Stimulated activated naive CD4-positive, alpha-beta T cell (primary cell): ENCODE results near the gene PARD3.
"Not testable (repeated sequence)": the region's sequence is repeated elsewhere in the genome, so short reads cannot be mapped to it uniquely, and the experiment has no call there.

Experiments used
- DNase-seq, 6 experiments: peaks; one replicate each; lab custom pipeline; 2025; lab: John Stamatoyannopoulos, UW

The PARD3 gene

DNA sequence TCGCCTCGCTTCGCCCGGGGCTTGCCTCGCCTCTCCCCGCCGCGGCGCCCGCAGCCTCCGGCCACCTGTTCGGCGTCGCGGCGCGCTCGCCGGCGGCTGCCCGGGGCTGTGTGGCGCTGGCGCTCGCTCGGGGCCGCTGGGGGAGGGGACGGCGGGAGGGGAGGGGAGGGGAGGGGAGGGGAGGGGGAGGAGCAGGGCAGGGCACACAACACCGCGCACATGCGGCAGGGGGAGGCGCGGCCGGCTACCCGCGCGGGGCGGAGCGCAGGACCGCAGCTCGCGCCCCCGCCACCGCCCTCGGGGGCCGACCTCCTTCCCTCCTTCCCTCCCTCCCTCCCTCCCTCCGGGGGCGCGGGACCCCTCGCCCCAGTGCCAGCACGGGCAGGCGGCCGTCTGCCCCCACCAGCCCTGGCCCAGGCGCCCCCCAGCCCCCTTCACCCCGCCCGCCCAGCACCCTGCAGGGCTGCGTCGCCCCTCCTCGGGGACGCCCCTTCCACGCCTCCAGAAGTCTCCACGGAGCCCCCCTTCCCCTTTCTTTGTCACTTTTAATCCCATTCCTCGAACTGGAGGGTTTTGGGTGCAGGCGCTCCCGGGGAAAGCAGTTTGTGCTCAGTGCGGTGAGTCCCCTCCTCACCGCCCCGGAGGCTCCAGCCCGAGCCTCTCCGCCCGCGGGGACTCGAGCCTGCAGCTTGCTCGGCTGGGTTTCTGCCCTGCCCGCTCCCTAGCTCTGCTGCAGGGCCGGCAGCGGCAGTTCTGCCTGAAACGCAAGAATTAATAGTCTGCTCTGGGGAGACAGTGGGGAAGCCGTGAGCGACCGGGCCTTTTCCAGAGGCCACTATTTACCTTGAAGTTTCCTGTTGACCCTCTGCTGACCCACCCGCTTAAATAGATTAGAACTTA is at the start of gene PARD3:
TSS of gene PARD3 (minus strand) at position 112 of the 900 bp plus-strand sequence. CDS start 301 bp downstream, outside the sequence.
- DNase-seq: no peak

DNA sequence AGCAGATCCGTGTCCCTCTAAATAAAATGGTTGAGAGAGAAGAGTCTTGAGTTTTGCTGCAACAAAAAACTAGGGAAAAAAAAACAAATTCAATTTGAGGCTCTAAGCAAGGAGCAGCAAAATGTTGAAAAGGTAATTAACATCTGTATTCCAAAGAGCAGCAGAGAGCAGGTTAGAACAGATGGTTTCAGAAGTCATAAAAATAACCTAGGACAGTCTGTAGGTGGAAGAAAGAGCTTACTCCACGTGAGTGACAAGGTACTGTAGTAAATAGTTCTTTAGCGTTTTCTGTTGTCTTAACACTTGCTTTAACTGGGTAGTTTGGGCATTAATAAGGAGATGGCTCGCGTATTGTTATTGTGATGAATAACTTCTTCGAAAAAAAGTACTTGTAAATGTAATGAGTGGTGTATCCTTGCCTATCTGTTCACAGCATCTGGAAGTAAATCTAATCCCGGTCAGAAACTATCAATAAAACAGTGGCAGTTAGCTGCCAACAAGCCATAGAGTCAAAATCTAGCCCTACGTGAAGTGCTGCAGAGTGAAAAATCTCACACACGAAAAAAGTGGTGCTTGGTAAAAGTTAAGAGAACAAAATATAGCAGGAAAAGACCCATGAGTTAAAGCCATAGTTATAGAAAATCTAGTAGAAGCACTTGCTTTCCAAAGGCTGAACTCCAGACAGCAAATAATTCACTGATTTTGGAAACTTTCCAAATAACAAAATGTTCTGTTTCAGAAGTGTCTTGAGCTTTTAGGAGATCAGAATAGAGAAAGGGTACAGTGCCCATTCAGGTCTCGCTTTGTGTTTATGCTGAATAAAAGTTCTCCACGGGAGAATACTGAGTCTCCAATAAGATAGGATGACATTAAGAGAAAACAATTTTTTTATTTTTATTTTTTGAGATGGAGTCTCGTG is 49.3 kb upstream of the PARD3 start:
- no peak for DNase-seq

- DNase-seq: no peak
Measured at GRCh38 chr10:34862892-34863291, 47.8 kb upstream of the PARD3 start.

GRCh38 chr10:34861293-34862021 is 46.4 kb upstream of the PARD3 start:
- no peak for DNase-seq

DNA sequence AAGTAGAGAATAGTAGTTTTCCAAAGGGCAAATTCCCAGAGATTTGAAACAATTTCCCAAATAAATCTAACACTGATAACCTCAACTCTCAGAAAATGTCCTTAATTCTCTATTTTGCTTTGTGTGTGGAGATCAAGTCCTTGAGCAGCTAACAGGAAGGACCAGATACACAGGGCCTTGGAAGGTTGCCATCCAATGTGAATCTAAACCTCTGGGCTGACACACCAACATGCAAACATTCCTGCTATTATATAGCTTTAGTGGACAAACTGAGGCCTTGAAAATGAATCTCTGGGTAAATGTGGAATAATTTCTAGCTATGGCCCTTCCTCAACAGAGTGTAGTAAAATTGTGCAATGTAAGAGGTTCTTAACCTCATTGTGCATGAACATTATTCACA is 44.1 kb upstream of the PARD3 start:
- no peak for DNase-seq

DNA sequence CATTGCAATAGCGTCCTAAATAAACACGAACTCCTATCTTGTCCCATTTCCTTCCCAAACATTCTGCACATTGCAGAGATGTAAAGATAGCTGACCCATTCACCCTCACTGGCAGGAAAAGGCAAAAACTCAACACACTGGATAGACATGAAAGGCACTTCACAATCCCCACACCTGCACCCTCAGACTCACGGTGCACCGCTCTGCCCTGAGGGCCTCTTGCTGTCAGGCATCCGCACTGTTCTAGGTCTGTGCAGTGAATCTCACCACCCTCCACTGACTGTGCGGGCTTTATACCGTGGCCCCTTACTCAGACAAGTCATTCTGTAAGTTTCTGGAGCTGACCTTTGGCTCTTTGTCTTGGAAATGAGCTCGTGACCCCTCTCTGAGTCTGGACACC is 42.9 kb upstream of the PARD3 start:
- no peak for DNase-seq

GRCh38 chr10:34854147-34854601 is 39.1 kb upstream of the PARD3 start:
- DNase-seq: no peak

DNA sequence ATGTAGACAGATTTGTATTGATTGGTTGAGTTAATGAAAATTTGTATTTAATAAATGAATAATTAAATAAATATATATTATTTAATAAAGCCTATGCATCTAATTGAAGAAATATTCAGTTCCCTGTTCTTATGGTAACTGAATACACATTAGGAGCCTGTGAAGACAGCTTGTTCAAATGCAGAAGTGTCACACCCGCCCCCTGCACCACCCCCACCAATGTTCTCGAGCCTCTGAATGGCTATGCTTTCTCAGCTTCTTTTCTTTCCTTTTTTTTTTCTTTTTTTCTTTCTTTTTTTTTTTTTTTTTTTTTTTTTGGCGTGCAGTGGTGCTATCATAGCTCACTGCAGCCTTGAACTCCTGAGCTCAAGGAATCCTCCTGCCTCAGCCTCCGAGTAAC is 38.3 kb upstream of the PARD3 start:
- no peak for DNase-seq

GRCh38 chr10:34850558-34850957 is 35.5 kb upstream of the PARD3 start:
- DNase-seq: no peak

GRCh38 chr10:34850036-34850435 is 34.9 kb upstream of the PARD3 start:
- DNase-seq: no peak

DNA sequence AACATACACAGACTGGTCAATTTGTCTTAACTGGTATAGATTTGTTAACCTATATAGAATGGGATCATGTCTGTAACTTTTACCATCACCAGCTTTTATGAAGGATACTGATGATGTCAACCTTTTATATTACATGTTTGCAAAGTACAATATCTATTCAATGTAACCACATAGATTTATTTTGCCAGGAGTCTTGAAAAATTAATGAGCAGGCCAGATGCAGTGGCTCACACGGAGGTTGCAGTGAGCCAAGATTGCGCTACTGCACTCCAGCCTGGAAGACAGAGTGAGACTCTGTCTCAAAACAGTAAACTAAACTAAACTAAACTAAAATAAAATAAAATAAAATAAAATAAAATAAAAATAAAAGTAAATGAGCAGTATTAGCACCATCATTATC is 30.0 kb upstream of the PARD3 start:
- DNase-seq: no peak

DNA sequence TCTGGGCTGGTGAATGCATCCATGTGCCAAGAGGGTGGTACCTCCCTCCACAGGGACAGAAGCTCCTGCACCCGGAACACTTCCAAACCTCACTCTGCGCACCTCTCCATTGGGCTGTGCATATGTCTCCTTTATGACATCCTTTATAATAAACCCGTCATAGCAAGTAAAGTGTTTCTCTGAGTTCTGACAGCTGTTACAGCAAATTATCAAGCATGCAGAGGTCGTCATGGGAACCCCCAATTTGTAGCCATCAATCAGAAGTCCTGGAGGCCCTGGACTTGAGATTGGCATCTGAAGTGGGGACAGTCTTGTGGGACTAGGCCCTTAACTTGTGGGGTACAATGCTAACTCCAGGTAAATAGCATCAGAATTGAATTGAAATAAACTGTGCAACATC is 29.4 kb upstream of the PARD3 start:
- no peak for DNase-seq

- DNase-seq: not testable (repeated sequence)
Measured at GRCh38 chr10:34843470-34843869, 28.4 kb upstream of the PARD3 start.

- DNase-seq: no peak
Measured at GRCh38 chr10:34838366-34838900, 23.3 kb upstream of the PARD3 start.

GRCh38 chr10:34835908-34836508 is 20.9 kb upstream of the PARD3 start:
- DNase-seq: no peak

GRCh38 chr10:34834274-34834673 is 19.2 kb upstream of the PARD3 start:
- no peak for DNase-seq

GRCh38 chr10:34830217-34830822 is 15.2 kb upstream of the PARD3 start:
- DNase-seq: no peak

- no peak for DNase-seq
Measured at GRCh38 chr10:34826857-34827766, 12.0 kb upstream of the PARD3 start.

- DNase-seq: no peak
Measured at GRCh38 chr10:34826221-34826620, 11.1 kb upstream of the PARD3 start.

- no peak for DNase-seq
Measured at GRCh38 chr10:34825414-34825813, 10.3 kb upstream of the PARD3 start.
